Fibroblast of lung (primary cell): ENCODE data around the gene LAMTOR4.
"Not testable (repeated sequence)": the region's sequence is repeated elsewhere in the genome, so short reads cannot be mapped to it uniquely, and the experiment has no call there.

Experiments
- EZH2 ChIP-seq: IDR thresholded peaks from 2 replicates; pipeline ENCODE4 v1.5.1; 2012; ENCODE audit warnings: low read length, control low read depth, mild to moderate bottlenecking; ENCODE audit errors: missing control alignments
- TF ChIP-seq, protein P1 (sequence below), 2 donors: IDR thresholded peaks in 1 of 2; conservative IDR thresholded peaks in 1 of 2; 1 replicate in 1 of 2; 2 replicates in 1 of 2; pipeline ENCODE4 v1.5.1; 2011 to 2012; ENCODE audit warnings: low read length in 2 of 2, control low read depth in 1 of 2, inconsistent platforms in 1 of 2, low read depth in 1 of 2, mild to moderate bottlenecking in 1 of 2

DNA sequence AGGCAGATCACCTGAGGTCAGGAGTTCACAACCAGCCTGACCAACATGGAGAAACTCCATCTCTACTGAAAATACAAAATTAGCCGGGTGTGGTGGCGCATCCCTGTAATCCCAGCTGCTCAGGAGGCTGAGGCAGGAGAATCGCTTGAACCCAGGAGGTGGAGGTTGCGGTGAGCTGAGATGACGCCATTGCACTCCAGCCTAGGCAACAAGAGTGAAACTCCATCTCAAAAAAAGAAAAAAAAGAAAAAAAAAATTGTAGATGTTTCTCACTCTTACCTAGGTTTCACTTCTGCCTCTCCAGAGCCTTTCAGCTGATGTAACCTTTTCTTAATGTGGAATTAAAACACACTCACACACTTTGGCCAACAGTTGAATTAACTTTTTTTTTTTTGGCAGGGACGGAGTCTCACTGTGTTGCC lies 47.2 kb downstream of the LAMTOR4 start:
- TF ChIP-seq, protein P1, sequence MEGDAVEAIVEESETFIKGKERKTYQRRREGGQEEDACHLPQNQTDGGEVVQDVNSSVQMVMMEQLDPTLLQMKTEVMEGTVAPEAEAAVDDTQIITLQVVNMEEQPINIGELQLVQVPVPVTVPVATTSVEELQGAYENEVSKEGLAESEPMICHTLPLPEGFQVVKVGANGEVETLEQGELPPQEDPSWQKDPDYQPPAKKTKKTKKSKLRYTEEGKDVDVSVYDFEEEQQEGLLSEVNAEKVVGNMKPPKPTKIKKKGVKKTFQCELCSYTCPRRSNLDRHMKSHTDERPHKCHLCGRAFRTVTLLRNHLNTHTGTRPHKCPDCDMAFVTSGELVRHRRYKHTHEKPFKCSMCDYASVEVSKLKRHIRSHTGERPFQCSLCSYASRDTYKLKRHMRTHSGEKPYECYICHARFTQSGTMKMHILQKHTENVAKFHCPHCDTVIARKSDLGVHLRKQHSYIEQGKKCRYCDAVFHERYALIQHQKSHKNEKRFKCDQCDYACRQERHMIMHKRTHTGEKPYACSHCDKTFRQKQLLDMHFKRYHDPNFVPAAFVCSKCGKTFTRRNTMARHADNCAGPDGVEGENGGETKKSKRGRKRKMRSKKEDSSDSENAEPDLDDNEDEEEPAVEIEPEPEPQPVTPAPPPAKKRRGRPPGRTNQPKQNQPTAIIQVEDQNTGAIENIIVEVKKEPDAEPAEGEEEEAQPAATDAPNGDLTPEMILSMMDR (conservative IDR thresholded peaks at IDR 0.05 in 1 of 2, IDR thresholded peaks at IDR 0.05 in 1 of 2; ENCODE audit: low read depth in 1 of 2, low read length in 2 of 2) = not testable (repeated sequence)
- not testable (repeated sequence) for TF ChIP-seq EZH2
